A549 (cell line): ENCODE results near the gene TEX12. TPM values are rescaled to one million over a fixed set of nuclear protein-coding genes. Genes with fewer than 3 reads are reported as not detected.

Experiments
- ATAC-seq, 2 experiments: fragments of 200-7000 bp in 1 of 2; fragments of >200 bp in 1 of 2; cut with Nextera tagmentation in 1 of 2; cut with Tn5 transposase in 1 of 2; 3 replicates each; pipeline versions ENCODE4 v1.8.0 to v1.9.1; 2018 to 2020; ENCODE audit warnings: mild to moderate bottlenecking in 1 of 2, moderate library complexity in 1 of 2
- CTCF ChIA-PET: fragments of 300-600 bp; sonication (Branson Sonifier 250); formaldehyde crosslinking; extraction: SDS; loops from one replicate; lab custom pipeline; 2021; ENCODE audit warnings: antibody characterized with exemption, inconsistent platforms; lab: Yijun Ruan, JAX
- POLR2A ChIA-PET: fragments of 350-600 bp; formaldehyde crosslinking; extraction: SDS; loops from one replicate; lab custom pipeline; 2021; ENCODE audit warnings: antibody characterized with exemption, inconsistent platforms; lab: Yijun Ruan, JAX
- DNase-seq, 2 experiments: peaks; one replicate each; pipeline versions ENCODE4 v3.0.0 to v3.0.0-alpha.2; 2011 to 2016; ENCODE audit warnings: low read depth in 1 of 2, low spot score in 1 of 2
- FAIRE-seq: peaks from 2 replicates; lab custom pipeline; 2011; peaks lifted over from hg19 to GRCh38; lab: Jason Lieb, UNC
- H3K27ac ChIP-seq, 2 experiments: fragments of >200 bp; sonication (Bioruptor Twin); formaldehyde crosslinking; 3 replicates each; pipeline ENCODE4 v1.5.1; 2016 to 2017
- H3K4me1 ChIP-seq: fragments of >200 bp; sonication (Bioruptor Twin); formaldehyde crosslinking; 3 replicates; pipeline ENCODE4 v1.6.1; 2016
- H3K4me2 ChIP-seq: fragments of >200 bp; sonication (Bioruptor Twin); formaldehyde crosslinking; 3 replicates; pipeline ENCODE4 v1.6.1; 2016
- H3K4me3 ChIP-seq: fragments of >200 bp; sonication (Bioruptor Twin); formaldehyde crosslinking; 3 replicates; pipeline ENCODE4 v1.5.1; 2016
- H3K9me3 ChIP-seq: fragments of >200 bp; sonication (Bioruptor Twin); formaldehyde crosslinking; 3 replicates; pipeline ENCODE4 v1.6.1; 2016
- BCL3 ChIP-seq: fragments of >200 bp; sonication (Bioruptor Twin); formaldehyde crosslinking; IDR thresholded peaks from 3 replicates; pipeline ENCODE4 v1.6.1; 2016
- EHF ChIP-seq: fragments of 250-450 bp; sonication (Bioruptor Pico); IDR thresholded peaks from 2 replicates; pipeline ENCODE4 v1.5.0; 2020; ENCODE audit warnings: mild to moderate bottlenecking
- ELK1 ChIP-seq: fragments of 150-350 bp; IDR thresholded peaks from 2 replicates; pipeline ENCODE4 v1.6.1; 2014; ENCODE audit warnings: low read depth, mild to moderate bottlenecking, low read length
- MYC ChIP-seq: IDR thresholded peaks from 2 replicates; pipeline ENCODE4 v1.6.1; 2012; ENCODE audit warnings: mild to moderate bottlenecking, inconsistent platforms, low read length, improper control_type of control experiment, borderline replicate concordance
- REST ChIP-seq: fragments of 200-600 bp; sonication (generic); IDR thresholded peaks from 2 replicates; pipeline ENCODE4 v1.6.1; 2016; ENCODE audit warnings: antibody characterized with exemption, mild to moderate bottlenecking, moderate library complexity
- SREBF2 ChIP-seq: fragments of 450-650 bp; IDR thresholded peaks from 2 replicates; pipeline ENCODE4 v1.6.1; 2014; ENCODE audit warnings: mild to moderate bottlenecking, moderate library complexity
- ZNF302 ChIP-seq: fragments of 250-450 bp; sonication (Bioruptor Pico); IDR thresholded peaks from 2 replicates; pipeline ENCODE4 v1.9.0; 2021; ENCODE audit warnings: inconsistent platforms, mild to moderate bottlenecking, moderate library complexity
- WGBS: methylation state at CpG from one replicate; pipeline ENCODE4 v1.1.6; 2017; ENCODE audit errors: missing lambda C conversion rate; 5-methylcytosine and 5-hydroxymethylcytosine counted together
- polyA plus RNA-seq, 4 experiments: library from polyadenylated mRNA; depleted of rRNA in 3 of 4; stranded (reverse); fragments of >200 nt; fragmentation: RNase III in 1 of 4; extraction: RNeasy Plus Mini Kit Qiagen cat#74134 plus additional on column Dnase treatment in 1 of 4; gene quantifications; 2 replicates in 3 of 4; 3 replicates in 1 of 4; pipeline ENCODE4 v1.2.3, GENCODE V29; 2011 to 2017

The TEX12 gene
- polyA plus RNA-seq, 2 of the 4 experiments (the other 2 are of a cell fraction), result not detected

GRCh38 chr11:112143597-112143996, 23.6 kb upstream of the TEX12 start:
- POLR2A ChIA-PET, result no interaction called here
- DNase-seq (no peak), FAIRE-seq (no peak), ATAC-seq (no peak)
- H3K27ac ChIP-seq, result no peak overlapping the region
- peaks cover 9% of the 10 kb centered on the region; the same call in 2 of the 3 replicates for H3K9me3 ChIP-seq
- H3K4me3 ChIP-seq, result no peak overlapping the region
- H3K4me2 ChIP-seq, result no peak overlapping the region
- CTCF ChIA-PET, result interaction anchor here (1.1 to 1.7 kb wide), 3 partner anchors 28 to 32 kb away, joined by 3 to 5 read pairs (median 4); partner anchors contain the start of gene BCO2
- WGBS, result 91% methylated on average over 3 of the region's 3 CpGs
- H3K4me1 ChIP-seq, result no peaks in the 10 kb centered on the region
- TF ChIP-seq BCL3 (no peak), ELK1 (no peak)

- POLR2A ChIA-PET, result no interaction called here
- WGBS, result 95% methylated on average over 5 of the region's 5 CpGs
- no peak overlapping the region for H3K27ac ChIP-seq
Observed at GRCh38 chr11:112150517-112150916, 16.7 kb upstream of the TEX12 start.

More at GRCh38 chr11:112150517-112150916, 16.7 kb upstream of the TEX12 start:
- Histone ChIP-seq H3K4me1 (peaks cover under 1% of the 10 kb centered on the region; the same call in 1 of the 3 replicates), H3K4me3 (no peak overlapping the region), H3K4me2 (no peak overlapping the region), H3K9me3 (no peaks in the 10 kb centered on the region)
- no peak for FAIRE-seq
- DNase-seq, result no peak
- no peak for TF ChIP-seq SREBF2
- TF ChIP-seq ZNF302, result no peak
- TF ChIP-seq ELK1, result no peak
- no peak for TF ChIP-seq EHF
- no peak for TF ChIP-seq MYC
- TF ChIP-seq REST, result no peak
- ATAC-seq, result no peak
- CTCF ChIA-PET, result interaction anchor here (1.6 kb wide), 1 partner anchor 25 kb away, joined by 6 read pairs; the partner anchor contains the start of gene BCO2
